T-helper 1 cell treated with Interleukin-12 subunit alpha and Interleukin-12 subunit beta and Interleukin-4 antibody, amounts not matched to agents 30 μg/mL and 1 μg/mL, for 36 hours (primary cell): Measurements from ENCODE around the gene SNTG2.
A peak's percentile ranks its signal among the peaks of the same experiment; 100 is the strongest.

Source experiments
- H3K27ac Mint-ChIP-seq: one replicate; pipeline ENCODE4 v1.8.0; 2021; ENCODE audit warnings: mild to moderate bottlenecking, mixed read lengths
- H3K27me3 Mint-ChIP-seq: one replicate; pipeline ENCODE4 v1.8.0; 2021; ENCODE audit warnings: low read depth, mixed read lengths
- H3K36me3 Mint-ChIP-seq: one replicate; pipeline ENCODE4 v1.8.0; 2021; ENCODE audit warnings: low read depth, mixed read lengths
- H3K4me1 Mint-ChIP-seq: one replicate; pipeline ENCODE4 v1.8.0; 2021; ENCODE audit warnings: low read depth, mixed read lengths
- H3K4me3 Mint-ChIP-seq: one replicate; pipeline ENCODE4 v1.8.0; 2021; ENCODE audit warnings: mild to moderate bottlenecking, moderate library complexity, mixed read lengths
- H3K9me3 Mint-ChIP-seq: one replicate; pipeline ENCODE4 v1.8.0; 2021; ENCODE audit warnings: mixed read lengths

The SNTG2 gene

GRCh38 chr2:1150724-1151511, 200.3 kb downstream of the SNTG2 start:
- Mint-ChIP-seq H3K4me1 (no peaks in the 10 kb centered on the region), H3K36me3 (no peaks in the 10 kb centered on the region), H3K27ac (no peak overlapping the region), H3K4me3 (no peak overlapping the region), H3K27me3 (no peaks in the 10 kb centered on the region), H3K9me3 (no peaks in the 10 kb centered on the region)

- H3K27ac Mint-ChIP-seq: no peak overlapping the region
- H3K9me3 Mint-ChIP-seq: no peaks in the 10 kb centered on the region
- no peaks in the 10 kb centered on the region for H3K4me1 Mint-ChIP-seq
Measured at GRCh38 chr2:1152375-1152774, 201.7 kb downstream of the SNTG2 start.

GRCh38 chr2:1153920-1154319, 203.3 kb downstream of the SNTG2 start:
- H3K27me3 Mint-ChIP-seq: no peaks in the 10 kb centered on the region
- no peaks in the 10 kb centered on the region for H3K9me3 Mint-ChIP-seq
- H3K4me1 Mint-ChIP-seq: no peaks in the 10 kb centered on the region
- H3K27ac Mint-ChIP-seq: no peak overlapping the region
- no peaks in the 10 kb centered on the region for H3K36me3 Mint-ChIP-seq
- H3K4me3 Mint-ChIP-seq: no peak overlapping the region

More at GRCh38 chr2:1152375-1152774, 201.7 kb downstream of the SNTG2 start:
- no peaks in the 10 kb centered on the region for H3K36me3 Mint-ChIP-seq
- no peaks in the 10 kb centered on the region for H3K27me3 Mint-ChIP-seq
- H3K4me3 Mint-ChIP-seq: no peak overlapping the region

- Mint-ChIP-seq H3K4me1 (no peaks in the 10 kb centered on the region), H3K36me3 (no peaks in the 10 kb centered on the region), H3K9me3 (no peaks in the 10 kb centered on the region), H3K27me3 (no peaks in the 10 kb centered on the region), H3K27ac (no peak overlapping the region), H3K4me3 (no peak overlapping the region)
Measured at GRCh38 chr2:1154710-1155594, 204.3 kb downstream of the SNTG2 start.

- Mint-ChIP-seq H3K27ac (no peak overlapping the region), H3K4me3 (no peak overlapping the region), H3K36me3 (no peaks in the 10 kb centered on the region), H3K4me1 (no peaks in the 10 kb centered on the region), H3K9me3 (peaks cover 3% of the 10 kb centered on the region), H3K27me3 (no peaks in the 10 kb centered on the region)
Measured at GRCh38 chr2:1156059-1156458, 205.4 kb downstream of the SNTG2 start.

GRCh38 chr2:1156531-1156930, 205.9 kb downstream of the SNTG2 start:
- Mint-ChIP-seq H3K27me3 (no peaks in the 10 kb centered on the region), H3K4me3 (no peak overlapping the region), H3K27ac (no peak overlapping the region), H3K9me3 (peaks cover 3% of the 10 kb centered on the region), H3K4me1 (no peaks in the 10 kb centered on the region), H3K36me3 (no peaks in the 10 kb centered on the region)

GRCh38 chr2:1157107-1157506, 206.5 kb downstream of the SNTG2 start:
- H3K27ac Mint-ChIP-seq: no peak overlapping the region
- H3K4me1 Mint-ChIP-seq: no peaks in the 10 kb centered on the region
- H3K36me3 Mint-ChIP-seq: no peaks in the 10 kb centered on the region
- peaks cover 3% of the 10 kb centered on the region for H3K9me3 Mint-ChIP-seq
- no peaks in the 10 kb centered on the region for H3K27me3 Mint-ChIP-seq
- no peak overlapping the region for H3K4me3 Mint-ChIP-seq

GRCh38 chr2:1159013-1159412, 208.4 kb downstream of the SNTG2 start:
- no peak overlapping the region for H3K4me3 Mint-ChIP-seq
- no peak overlapping the region for H3K27ac Mint-ChIP-seq
- peaks cover 15% of the 10 kb centered on the region for H3K4me1 Mint-ChIP-seq
- H3K27me3 Mint-ChIP-seq: no peaks in the 10 kb centered on the region
- peaks cover 12% of the 10 kb centered on the region for H3K36me3 Mint-ChIP-seq
- H3K9me3 Mint-ChIP-seq: peaks cover 19% of the 10 kb centered on the region

- Mint-ChIP-seq H3K27ac (peak overlapping the region; percentile 89), H3K9me3 (peaks cover 37% of the 10 kb centered on the region), H3K27me3 (no peaks in the 10 kb centered on the region), H3K4me3 (no peak overlapping the region), H3K4me1 (peaks cover 17% of the 10 kb centered on the region), H3K36me3 (peaks cover 12% of the 10 kb centered on the region)
Measured at GRCh38 chr2:1162246-1162645, 211.6 kb downstream of the SNTG2 start.

- H3K27me3 Mint-ChIP-seq: no peaks in the 10 kb centered on the region
- peaks cover 37% of the 10 kb centered on the region for H3K9me3 Mint-ChIP-seq
- peaks cover 12% of the 10 kb centered on the region for H3K36me3 Mint-ChIP-seq
- peaks cover 17% of the 10 kb centered on the region for H3K4me1 Mint-ChIP-seq
- peak overlapping the region; percentile 89 for H3K27ac Mint-ChIP-seq
- H3K4me3 Mint-ChIP-seq: peak overlapping the region; percentile 44
Measured at GRCh38 chr2:1162768-1163584, 212.3 kb downstream of the SNTG2 start.

- peaks cover 17% of the 10 kb centered on the region for H3K4me1 Mint-ChIP-seq
Measured at GRCh38 chr2:1166976-1167375, 216.3 kb downstream of the SNTG2 start.

GRCh38 chr2:1168846-1169245, 218.2 kb downstream of the SNTG2 start:
- H3K36me3 Mint-ChIP-seq: peaks cover under 1% of the 10 kb centered on the region
- H3K27ac Mint-ChIP-seq: no peak overlapping the region
- no peaks in the 10 kb centered on the region for H3K27me3 Mint-ChIP-seq
- H3K4me3 Mint-ChIP-seq: no peak overlapping the region
- H3K4me1 Mint-ChIP-seq: peaks cover 4% of the 10 kb centered on the region
- H3K9me3 Mint-ChIP-seq: peaks cover 19% of the 10 kb centered on the region

More at GRCh38 chr2:1166976-1167375, 216.3 kb downstream of the SNTG2 start:
- Mint-ChIP-seq H3K9me3 (peaks cover 34% of the 10 kb centered on the region), H3K36me3 (peaks cover 12% of the 10 kb centered on the region), H3K4me3 (no peak overlapping the region), H3K27ac (no peak overlapping the region), H3K27me3 (no peaks in the 10 kb centered on the region)

GRCh38 chr2:1169291-1169949, 218.8 kb downstream of the SNTG2 start:
- Mint-ChIP-seq H3K36me3 (no peaks in the 10 kb centered on the region), H3K4me1 (peaks cover 2% of the 10 kb centered on the region), H3K27ac (no peak overlapping the region), H3K27me3 (no peaks in the 10 kb centered on the region), H3K4me3 (no peak overlapping the region), H3K9me3 (peaks cover 17% of the 10 kb centered on the region)

- Mint-ChIP-seq H3K4me1 (no peaks in the 10 kb centered on the region), H3K4me3 (no peak overlapping the region), H3K27ac (no peak overlapping the region), H3K27me3 (no peaks in the 10 kb centered on the region), H3K9me3 (peaks cover 15% of the 10 kb centered on the region), H3K36me3 (no peaks in the 10 kb centered on the region)
Measured at GRCh38 chr2:1170241-1170640, 219.6 kb downstream of the SNTG2 start.
